Transverse colon (tissue), 4 donors: ENCODE results near the gene LARP1. TPM values are rescaled to one million over a fixed set of nuclear protein-coding genes. Genes with fewer than 3 reads are reported as not detected.

ENCODE experiments used
- DNase-seq: peaks from one replicate; pipeline ENCODE4 v3.0.0-alpha.2; 2019
- H3K27ac ChIP-seq, 4 donors: fragments of 200-600 bp; sonication (generic); 2 replicates each; pipeline ENCODE4 v1.5.1; 2016 to 2018; ENCODE audit warnings: inconsistent platforms in 4 of 4
- H3K27me3 ChIP-seq: fragments of 200-600 bp; sonication (generic); 2 replicates; pipeline ENCODE4 v1.5.1; 2017; ENCODE audit warnings: inconsistent platforms
- H3K36me3 ChIP-seq, 4 donors: fragments of 200-600 bp; sonication (generic); 2 replicates each; pipeline ENCODE4 v1.5.1; 2017 to 2019; ENCODE audit warnings: inconsistent platforms in 4 of 4
- H3K4me1 ChIP-seq, 4 donors: fragments of 200-600 bp; sonication (generic); 2 replicates each; pipeline ENCODE4 v1.5.1; 2017 to 2020; ENCODE audit warnings: inconsistent platforms in 4 of 4
- H3K4me3 ChIP-seq, 4 donors: fragments of 200-600 bp; sonication (generic); 1 replicate in 1 of 4; 2 replicates in 3 of 4; pipeline versions ENCODE4 v1.5.1 to v1.6.1; 2017 to 2019; ENCODE audit warnings: inconsistent platforms in 4 of 4
- H3K9me3 ChIP-seq, 2 donors: fragments of 200-600 bp; sonication (generic); 2 replicates each; pipeline ENCODE4 v1.5.1; 2017 to 2019; ENCODE audit warnings: inconsistent platforms in 2 of 2
- EP300 ChIP-seq: sonication (generic); formaldehyde crosslinking; IDR thresholded peaks from one replicate; pipeline ENCODE4 v1.6.1; 2017; ENCODE audit warnings: antibody characterized with exemption, low read depth
- POLR2A ChIP-seq: fragments of 450-650 bp; IDR thresholded peaks from one replicate; pipeline ENCODE4 v1.6.1; 2016; ENCODE audit warnings: antibody characterized with exemption, mild to moderate bottlenecking, moderate library complexity
- POLR2AphosphoS5 ChIP-seq, 3 donors: sonication (generic); formaldehyde crosslinking; IDR thresholded peaks; one replicate each; pipeline ENCODE4 v1.6.1; 2016; ENCODE audit warnings: antibody characterized with exemption in 3 of 3
- WGBS, 2 donors: methylation state at CpG; one replicate each; pipeline ENCODE4 v1.1.5; 2018; ENCODE audit warnings: low coverage in 1 of 2; 5-methylcytosine and 5-hydroxymethylcytosine counted together
- in situ Hi-C, 4 donors: fragments of 200-750 bp; cut with MboI; loops; one replicate each; pipeline versions ENCODE4 v1.15.0 to v1.15.1; 2017; ENCODE audit warnings: low sequenced_read_pairs in 3 of 4, low pct_ligation_motif_present in 1 of 4, low pct_unique_long_range_greater_than_20kb in 1 of 4
- intact Hi-C: fragments of 100-400 bp; cut with DNase I; formaldehyde crosslinking; loops from one replicate; pipeline ENCODE4 v1.15.1; 2023; ENCODE audit warnings: low total_unique reads
- total RNA-seq, 4 donors: library from RNA; depleted of rRNA; stranded (reverse); fragments of >200 nt; gene quantifications; one replicate each; pipeline ENCODE4 v1.1.0, GENCODE V29; 2016
- TF ChIP-seq, protein P1 (sequence below), 5 experiments: fragments of 200-600 bp in 3 of 5; fragments of 450-650 bp in 2 of 5; sonication (generic) in 3 of 5; IDR thresholded peaks; 1 replicate in 2 of 5; 2 replicates in 3 of 5; pipeline ENCODE4 v1.5.1; 2016 to 2017; ENCODE audit warnings: antibody characterized with exemption in 5 of 5, inconsistent platforms in 3 of 5, mild to moderate bottlenecking in 2 of 5, moderate library complexity in 1 of 5

LARP1 gene
- total RNA-seq, 4 donors from 2014 or later = 63.6 to 171 (median 105) TPM

DNA sequence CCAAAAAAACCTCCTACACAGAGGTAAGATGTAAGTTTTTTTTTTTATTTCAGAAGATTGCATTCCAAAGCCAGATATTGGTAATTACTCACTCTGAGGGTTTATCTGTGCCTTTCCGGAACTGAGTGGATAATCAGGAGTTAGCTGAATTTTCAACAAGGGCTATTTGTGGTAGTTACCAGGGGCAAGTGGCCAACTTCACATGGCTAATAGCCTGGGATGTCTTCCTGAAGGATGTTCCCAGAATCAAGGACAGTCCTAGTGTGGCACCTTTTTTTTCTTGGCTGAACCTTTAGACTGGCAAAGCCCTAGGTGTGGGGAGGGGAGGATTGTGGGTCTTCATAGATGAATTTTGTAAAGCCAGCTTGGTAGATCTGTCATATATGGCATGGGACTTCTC, 7.1 kb downstream of the LARP1 start:
- intact Hi-C loops (no loop called here), in situ Hi-C loops (no loop called here)
- no peak overlapping the region for H3K27ac ChIP-seq
- H3K4me3 ChIP-seq = no peak overlapping the region
- 74% methylated on average over 1 of the region's 1 CpG; no CpG with 5 or more reads in 1 of the 2 donors for WGBS, 2 donors
- H3K9me3 ChIP-seq = no peaks in the 10 kb centered on the region
- peaks cover 18 to 86% (median 56%) of the 10 kb centered on the region in 4 donors for H3K4me1 ChIP-seq
- TF ChIP-seq EP300 = no peak
- TF ChIP-seq POLR2A = no peak
- no peak for TF ChIP-seq POLR2AphosphoS5 (IDR thresholded peaks at IDR 0.05)
- TF ChIP-seq, protein P1, sequence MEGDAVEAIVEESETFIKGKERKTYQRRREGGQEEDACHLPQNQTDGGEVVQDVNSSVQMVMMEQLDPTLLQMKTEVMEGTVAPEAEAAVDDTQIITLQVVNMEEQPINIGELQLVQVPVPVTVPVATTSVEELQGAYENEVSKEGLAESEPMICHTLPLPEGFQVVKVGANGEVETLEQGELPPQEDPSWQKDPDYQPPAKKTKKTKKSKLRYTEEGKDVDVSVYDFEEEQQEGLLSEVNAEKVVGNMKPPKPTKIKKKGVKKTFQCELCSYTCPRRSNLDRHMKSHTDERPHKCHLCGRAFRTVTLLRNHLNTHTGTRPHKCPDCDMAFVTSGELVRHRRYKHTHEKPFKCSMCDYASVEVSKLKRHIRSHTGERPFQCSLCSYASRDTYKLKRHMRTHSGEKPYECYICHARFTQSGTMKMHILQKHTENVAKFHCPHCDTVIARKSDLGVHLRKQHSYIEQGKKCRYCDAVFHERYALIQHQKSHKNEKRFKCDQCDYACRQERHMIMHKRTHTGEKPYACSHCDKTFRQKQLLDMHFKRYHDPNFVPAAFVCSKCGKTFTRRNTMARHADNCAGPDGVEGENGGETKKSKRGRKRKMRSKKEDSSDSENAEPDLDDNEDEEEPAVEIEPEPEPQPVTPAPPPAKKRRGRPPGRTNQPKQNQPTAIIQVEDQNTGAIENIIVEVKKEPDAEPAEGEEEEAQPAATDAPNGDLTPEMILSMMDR (IDR thresholded peaks at IDR 0.05) = no peak
- no peaks in the 10 kb centered on the region for H3K27me3 ChIP-seq
- no peaks in the 10 kb centered on the region for H3K36me3 ChIP-seq
- no peak for DNase-seq

DNA sequence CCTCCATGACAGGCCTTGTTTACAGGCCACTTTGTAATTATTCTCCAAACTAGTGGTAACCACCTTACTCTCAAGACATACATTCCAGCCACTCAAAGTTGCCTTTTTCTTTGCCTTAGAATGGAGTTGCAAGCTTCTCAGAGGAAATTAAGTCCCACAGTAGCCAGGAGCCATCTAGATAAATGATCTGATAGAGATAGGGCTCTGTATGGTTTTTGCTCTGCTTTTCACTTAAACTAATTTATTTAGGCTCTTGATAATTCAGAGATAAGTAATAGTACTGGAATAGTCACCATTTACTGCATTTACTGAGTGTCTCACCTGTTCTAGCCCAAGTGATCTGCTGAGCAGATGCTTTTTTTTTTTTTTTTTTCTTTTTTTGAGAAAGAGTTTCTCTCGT, 7.5 kb downstream of the LARP1 start:
- intact Hi-C loops = no loop called here
- Histone ChIP-seq H3K36me3 (no peaks in the 10 kb centered on the region), H3K27ac (no peak overlapping the region), H3K27me3 (no peaks in the 10 kb centered on the region), H3K9me3 (no peaks in the 10 kb centered on the region), H3K4me3 (no peak overlapping the region), H3K4me1 (peaks cover 20 to 87% (median 57%) of the 10 kb centered on the region in 4 donors)
- no peak for DNase-seq
- in situ Hi-C loops = no loop called here
- no peak for TF ChIP-seq POLR2AphosphoS5 (IDR thresholded peaks at IDR 0.05)
- TF ChIP-seq POLR2A = no peak
- no peak for TF ChIP-seq EP300
- TF ChIP-seq, protein P1 (IDR thresholded peaks at IDR 0.05) = no peak
- WGBS, 2 donors = 40 to 52% methylated on average over 1 of the region's 1 CpG

DNA sequence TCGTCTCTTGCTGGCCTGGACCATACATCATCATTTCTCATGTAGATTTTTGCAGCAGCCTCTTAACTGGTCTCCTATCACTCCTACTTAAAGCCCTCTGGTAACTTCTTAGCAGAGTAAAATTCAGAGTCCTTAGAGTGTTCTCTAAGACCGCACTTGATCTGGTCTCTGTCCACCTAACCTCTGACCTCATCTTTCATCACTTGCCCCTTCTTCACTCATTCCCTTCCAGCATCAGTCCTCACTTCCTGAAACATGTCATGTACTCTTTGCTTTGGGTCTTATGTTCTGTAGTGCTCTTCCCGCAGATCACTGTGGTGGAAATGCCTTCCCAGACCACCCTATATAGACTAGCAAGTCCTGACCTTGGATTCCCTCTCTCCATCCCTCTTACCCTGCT, 9.8 kb downstream of the LARP1 start:
- intact Hi-C loops (no loop called here), in situ Hi-C loops (no loop called here)
- no peaks in the 10 kb centered on the region for H3K9me3 ChIP-seq
- no peaks in the 10 kb centered on the region for H3K27me3 ChIP-seq
- 89 to 94% methylated on average over 2 to 3 of the region's 3 CpGs for WGBS, 2 donors
- no peak for DNase-seq
- no peak overlapping the region for H3K4me3 ChIP-seq
- H3K36me3 ChIP-seq = no peaks in the 10 kb centered on the region
- TF ChIP-seq, protein P1 (IDR thresholded peaks at IDR 0.05) = no peak
- no peak for TF ChIP-seq POLR2AphosphoS5 (IDR thresholded peaks at IDR 0.05)
- no peak for TF ChIP-seq POLR2A
- TF ChIP-seq EP300 = no peak
- H3K4me1 ChIP-seq = peaks cover 33 to 88% (median 51%) of the 10 kb centered on the region in 4 donors
- H3K27ac ChIP-seq = no peak overlapping the region

DNA sequence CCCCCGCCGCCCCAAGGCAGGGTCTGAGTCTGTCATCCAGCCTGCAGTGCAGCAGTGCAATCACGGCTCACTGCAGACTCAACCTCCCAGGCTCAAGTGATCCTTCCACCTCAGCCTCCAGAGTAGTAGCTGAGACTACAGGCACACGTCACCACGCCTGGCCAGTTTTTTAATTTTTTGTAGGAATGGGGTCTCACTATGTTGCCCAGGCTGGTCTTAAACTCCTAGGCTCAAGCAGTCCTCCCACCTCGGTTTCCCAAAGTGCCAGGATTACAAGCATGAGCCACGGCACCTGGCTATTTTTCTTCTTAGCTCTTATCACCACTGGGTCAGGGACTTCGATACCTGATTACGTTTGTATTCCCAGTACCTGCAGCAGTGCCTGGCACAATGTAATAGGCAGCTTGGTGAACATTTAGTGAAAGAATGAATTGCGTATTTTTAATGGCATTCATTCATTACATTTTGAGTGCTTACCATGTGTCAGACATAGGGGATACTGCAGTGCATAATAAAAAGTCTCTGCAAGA, 10.3 kb downstream of the LARP1 start:
- H3K36me3 ChIP-seq = no peaks in the 10 kb centered on the region
- H3K9me3 ChIP-seq = no peaks in the 10 kb centered on the region
- in situ Hi-C loops (no loop called here), intact Hi-C loops (no loop called here)
- peaks cover 35 to 88% (median 48%) of the 10 kb centered on the region in 4 donors for H3K4me1 ChIP-seq
- no peak for DNase-seq
- H3K27me3 ChIP-seq = no peaks in the 10 kb centered on the region
- H3K27ac ChIP-seq = no peak overlapping the region
- TF ChIP-seq POLR2AphosphoS5 (IDR thresholded peaks at IDR 0.05) = no peak
- TF ChIP-seq, protein P1 (IDR thresholded peaks at IDR 0.05) = no peak
- TF ChIP-seq POLR2A = no peak
- no peak for TF ChIP-seq EP300
- 82 to 88% methylated on average over 7 to 10 of the region's 10 CpGs for WGBS, 2 donors
- no peak overlapping the region for H3K4me3 ChIP-seq
